HG02678 (cell line): ENCODE results near the gene YTHDC2.

Source experiments
- ATAC-seq: cut with Tn5 transposase; IDR thresholded peaks from one replicate; pipeline ENCODE4 v1.9.1; 2021; ENCODE audit warnings: mild to moderate bottlenecking, moderate library complexity; ENCODE audit not compliant: unreplicated experiment

The YTHDC2 gene

GRCh38 chr5:113513384-113514288 is at the start of gene YTHDC2:
Gene YTHDC2, plus strand, starts transcription at chr5:113513694. Its CDS starts 202 bp downstream, at chr5:113513896.
- peak; percentile 99 for ATAC-seq

GRCh38 chr5:113474100-113474728 is 39.3 kb upstream of the YTHDC2 start:
- no peak for ATAC-seq

GRCh38 chr5:113478691-113479090 is 34.8 kb upstream of the YTHDC2 start:
- no peak for ATAC-seq

GRCh38 chr5:113480243-113480642 is 33.3 kb upstream of the YTHDC2 start:
- ATAC-seq: no peak

- no peak for ATAC-seq
Measured at GRCh38 chr5:113487416-113487780, 26.1 kb upstream of the YTHDC2 start.

- ATAC-seq: peak; percentile 40
Measured at GRCh38 chr5:113487781-113488644, 25.5 kb upstream of the YTHDC2 start, which contains the start of gene MCC. Gene MCC, minus strand, starts transcription at chr5:113488453.

GRCh38 chr5:113488645-113489184 is 24.8 kb upstream of the YTHDC2 start:
- ATAC-seq: peak; percentile 11

GRCh38 chr5:113489299-113489698 is 24.2 kb upstream of the YTHDC2 start:
- peak; percentile 48 for ATAC-seq

- no peak for ATAC-seq
Measured at GRCh38 chr5:113490317-113490716, 23.2 kb upstream of the YTHDC2 start.

GRCh38 chr5:113491022-113491421 is 22.5 kb upstream of the YTHDC2 start:
- ATAC-seq: no peak

- ATAC-seq: no peak
Measured at GRCh38 chr5:113493446-113493845, 20.0 kb upstream of the YTHDC2 start.

- no peak for ATAC-seq
Measured at GRCh38 chr5:113495422-113495841, 18.1 kb upstream of the YTHDC2 start.

GRCh38 chr5:113502073-113502472 is 11.4 kb upstream of the YTHDC2 start:
- no peak for ATAC-seq

GRCh38 chr5:113503146-113503545 is 10.3 kb upstream of the YTHDC2 start:
- no peak for ATAC-seq

GRCh38 chr5:113505181-113505580 is 8.3 kb upstream of the YTHDC2 start:
- no peak for ATAC-seq

- ATAC-seq: peak; percentile 49
Measured at GRCh38 chr5:113507601-113508000, 5.9 kb upstream of the YTHDC2 start.

GRCh38 chr5:113508756-113509155 is 4.7 kb upstream of the YTHDC2 start:
- ATAC-seq: no peak

GRCh38 chr5:113510836-113511451 is 2.5 kb upstream of the YTHDC2 start:
- ATAC-seq: no peak

- no peak for ATAC-seq
Measured at GRCh38 chr5:113512341-113512740, 1.2 kb upstream of the YTHDC2 start.

GRCh38 chr5:113514289-113514635 is 768 bp downstream of the YTHDC2 start:
- ATAC-seq: no peak

- ATAC-seq: no peak
Measured at GRCh38 chr5:113518884-113519283, 5.4 kb downstream of the YTHDC2 start.
